Measurements from ENCODE around the gene DEFB114. TPM values are rescaled to one million over a fixed set of nuclear protein-coding genes. Genes with fewer than 3 reads are reported as not detected.

The DEFB114 gene
- polyA plus RNA-seq, 3 donors = not detected

GRCh38 chr6:49919935-49920644, 43.9 kb downstream of the DEFB114 start:
- no peak overlapping the region for H3K9ac ChIP-seq (ENCODE audit: insufficient read depth, low read length, poor library complexity, severe bottlenecking)
- H3K4me2 ChIP-seq (replicated peaks; ENCODE audit: extremely low read depth, low read length, poor library complexity, severe bottlenecking) = no peak overlapping the region
- H3K4me1 ChIP-seq (ENCODE audit: control insufficient read depth in 1 of 2, insufficient read depth in 2 of 2, low read length in 2 of 2) = no peaks in the 10 kb centered on the region
- no peaks in the 10 kb centered on the region for H3K4me1 Mint-ChIP-seq
- no peaks in the 10 kb centered on the region for H3K36me3 ChIP-seq (replicated peaks in 1 of 2; ENCODE audit: control insufficient read depth in 1 of 2, insufficient read depth in 2 of 2, low read length in 2 of 2)
- no peak overlapping the region for H2AFZ ChIP-seq (ENCODE audit: insufficient read depth, low read depth, low read length, poor library complexity, severe bottlenecking)
- H3K79me2 ChIP-seq (ENCODE audit: insufficient read depth, low read length) = no peaks in the 10 kb centered on the region
- peaks cover 0 to 1% (median 0%) of the 10 kb centered on the region in 3 donors for H3K27me3 Mint-ChIP-seq (ENCODE audit: low read depth in 3 of 3)
- no peak for DNase-seq
- H3K27ac Mint-ChIP-seq = no peak overlapping the region
- WGBS (ENCODE audit: insufficient coverage) = no CpG with 5 or more reads among the region's 5 CpGs
- H4K20me1 ChIP-seq (ENCODE audit: insufficient read depth, low read length) = no peaks in the 10 kb centered on the region
- intact Hi-C loops (cut with micrococcal nuclease) = no loop called here
- no peak for TF ChIP-seq CTCF (IDR thresholded peaks at IDR 0.05)
- no peak overlapping the region for H3K4me3 ChIP-seq (replicated peaks in 1 of 3; ENCODE audit: low read depth in 2 of 3, low read length in 3 of 3)
- H3K27ac ChIP-seq (ENCODE audit: low read depth in 1 of 2, low read length in 2 of 2) = no peak overlapping the region
- H3K4me3 Mint-ChIP-seq = no peak overlapping the region
- H3K9me3 ChIP-seq (replicated peaks in 1 of 2; ENCODE audit: control insufficient read depth in 1 of 2, insufficient read depth in 1 of 2, low read length in 2 of 2) = no peaks in the 10 kb centered on the region
- H3K27me3 ChIP-seq (ENCODE audit: control insufficient read depth in 2 of 2, insufficient read depth in 2 of 2, low read length in 2 of 2) = no peaks in the 10 kb centered on the region
- no peaks in the 10 kb centered on the region for H3K36me3 Mint-ChIP-seq
- H3K9me3 Mint-ChIP-seq = peaks cover 0 to 4% (median 0%) of the 10 kb centered on the region in 7 donors

GRCh38 chr6:49919261-49919660, 44.7 kb downstream of the DEFB114 start:
- H3K4me3 ChIP-seq (replicated peaks in 1 of 3; ENCODE audit: low read depth in 2 of 3, low read length in 3 of 3) = no peak overlapping the region
- no peak overlapping the region for H2AFZ ChIP-seq (ENCODE audit: insufficient read depth, low read depth, low read length, poor library complexity, severe bottlenecking)
- H3K27me3 ChIP-seq (ENCODE audit: control insufficient read depth in 2 of 2, insufficient read depth in 2 of 2, low read length in 2 of 2) = no peaks in the 10 kb centered on the region
- Mint-ChIP-seq H3K27ac (no peak overlapping the region), H3K36me3 (no peaks in the 10 kb centered on the region), H3K4me1 (no peaks in the 10 kb centered on the region), H3K27me3 (ENCODE audit: low read depth in 3 of 3) (peaks cover 0 to 1% (median 0%) of the 10 kb centered on the region in 3 donors), H3K9me3 (no peaks in the 10 kb centered on the region), H3K4me3 (no peak overlapping the region)
- no peak overlapping the region for H3K27ac ChIP-seq (ENCODE audit: low read depth in 1 of 2, low read length in 2 of 2)
- no peak overlapping the region for H3K9ac ChIP-seq (ENCODE audit: insufficient read depth, low read length, poor library complexity, severe bottlenecking)
- H3K9me3 ChIP-seq (replicated peaks in 1 of 2; ENCODE audit: control insufficient read depth in 1 of 2, insufficient read depth in 1 of 2, low read length in 2 of 2) = no peaks in the 10 kb centered on the region
- no peak overlapping the region for H3K4me2 ChIP-seq (replicated peaks; ENCODE audit: extremely low read depth, low read length, poor library complexity, severe bottlenecking)
- H3K4me1 ChIP-seq (ENCODE audit: control insufficient read depth in 1 of 2, insufficient read depth in 2 of 2, low read length in 2 of 2) = no peaks in the 10 kb centered on the region
- no peaks in the 10 kb centered on the region for H3K79me2 ChIP-seq (ENCODE audit: insufficient read depth, low read length)
- H4K20me1 ChIP-seq (ENCODE audit: insufficient read depth, low read length) = no peaks in the 10 kb centered on the region
- intact Hi-C loops (cut with micrococcal nuclease) = no loop called here
- no peak for TF ChIP-seq CTCF (IDR thresholded peaks at IDR 0.05)
- H3K36me3 ChIP-seq (replicated peaks in 1 of 2; ENCODE audit: control insufficient read depth in 1 of 2, insufficient read depth in 2 of 2, low read length in 2 of 2) = no peaks in the 10 kb centered on the region
- no peak for DNase-seq
- 75% methylated on average over 2 of the region's 4 CpGs for WGBS (ENCODE audit: insufficient coverage)
